Iris pigment epithelial cell (primary cell): ENCODE measurements around the gene ADGRG2.
"Not testable (repeated sequence)": the region's sequence is repeated elsewhere in the genome, so short reads cannot be mapped to it uniquely, and the experiment has no call there.

Source experiments
- DNase-seq: peaks from one replicate; pipeline ENCODE4 v3.0.0-alpha.2; 2011; ENCODE audit warnings: low read depth

The ADGRG2 gene

GRCh38 chrX:19075754-19076153, 46.5 kb downstream of the ADGRG2 start:
- DNase-seq = no peak

- no peak for DNase-seq
Observed at GRCh38 chrX:19072372-19072771, 49.9 kb downstream of the ADGRG2 start.

- no peak for DNase-seq
Observed at GRCh38 chrX:19070555-19070994, 51.7 kb downstream of the ADGRG2 start.

GRCh38 chrX:19066987-19067386, 55.3 kb downstream of the ADGRG2 start:
- not testable (repeated sequence) for DNase-seq

- no peak for DNase-seq
Observed at GRCh38 chrX:19065535-19065934, 56.7 kb downstream of the ADGRG2 start.

GRCh38 chrX:19064175-19064574, 58.1 kb downstream of the ADGRG2 start:
- peak; percentile 53 for DNase-seq

- peak; percentile 38 for DNase-seq
Observed at GRCh38 chrX:19063030-19063429, 59.2 kb downstream of the ADGRG2 start.

- DNase-seq = no peak
Observed at GRCh38 chrX:19059067-19059466, 63.2 kb downstream of the ADGRG2 start.

GRCh38 chrX:19057856-19058255, 64.4 kb downstream of the ADGRG2 start:
- peak; percentile 2 for DNase-seq

GRCh38 chrX:19049110-19049509, 73.2 kb downstream of the ADGRG2 start:
- DNase-seq = no peak

GRCh38 chrX:19046343-19047215, 75.7 kb downstream of the ADGRG2 start:
- peak; percentile 47 for DNase-seq

- DNase-seq = no peak
Observed at GRCh38 chrX:19040373-19040772, 81.9 kb downstream of the ADGRG2 start.

- DNase-seq = no peak
Observed at GRCh38 chrX:19034025-19034424, 88.2 kb downstream of the ADGRG2 start.

- no peak for DNase-seq
Observed at GRCh38 chrX:19030805-19031204, 91.5 kb downstream of the ADGRG2 start.

- no peak for DNase-seq
Observed at GRCh38 chrX:19028560-19028959, 93.7 kb downstream of the ADGRG2 start.

- no peak for DNase-seq
Observed at GRCh38 chrX:19024366-19024765, 97.9 kb downstream of the ADGRG2 start.

GRCh38 chrX:19019996-19020395, 102.3 kb downstream of the ADGRG2 start:
- peak; percentile 11 for DNase-seq

- peak; percentile 18 for DNase-seq
Observed at GRCh38 chrX:19017271-19017670, 105.0 kb downstream of the ADGRG2 start.

GRCh38 chrX:19016614-19017013, 105.7 kb downstream of the ADGRG2 start:
- DNase-seq = not testable (repeated sequence)

GRCh38 chrX:19007868-19008267, 114.4 kb downstream of the ADGRG2 start:
- DNase-seq = no peak

GRCh38 chrX:19007011-19007410, 115.3 kb downstream of the ADGRG2 start:
- no peak for DNase-seq

- DNase-seq = no peak
Observed at GRCh38 chrX:19005909-19006308, 116.4 kb downstream of the ADGRG2 start.

- no peak for DNase-seq
Observed at GRCh38 chrX:19003756-19004155, 118.5 kb downstream of the ADGRG2 start.

- no peak for DNase-seq
Observed at GRCh38 chrX:18998653-18999052, 123.6 kb downstream of the ADGRG2 start.
